ENCODE measurements around the gene OTULINL. TPM values are rescaled to one million over a fixed set of nuclear protein-coding genes. Genes with fewer than 3 reads are reported as not detected.

Gene OTULINL
- total RNA-seq, 1 donor from 2014 or later: 0.73 TPM

DNA sequence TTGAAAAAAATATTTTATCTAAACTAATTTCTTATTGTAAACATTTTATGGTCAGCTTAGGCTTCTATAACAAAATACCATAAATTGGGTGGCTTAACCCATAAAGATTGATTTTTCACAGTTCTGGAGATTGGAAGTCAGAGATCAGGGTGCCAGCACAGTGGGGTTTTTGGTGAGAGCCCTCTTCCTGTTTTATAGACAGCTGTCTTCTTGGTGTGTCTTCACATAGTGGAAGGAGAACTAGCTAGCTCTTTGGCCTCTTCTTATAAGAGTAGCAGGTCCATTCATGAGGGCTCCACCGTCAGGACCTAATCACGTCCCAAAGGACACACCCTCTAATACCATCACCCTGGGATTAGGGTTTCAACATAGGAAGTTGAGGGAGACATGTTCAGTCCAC, 26.6 kb downstream of the OTULINL start:
- Mint-ChIP-seq H3K36me3 (ENCODE audit: unreplicated experiment) (no peaks in the 10 kb centered on the region), H3K27ac (ENCODE audit: unreplicated experiment) (no peak overlapping the region), H3K4me1 (ENCODE audit: unreplicated experiment) (no peaks in the 10 kb centered on the region), H3K27me3 (ENCODE audit: unreplicated experiment) (peaks cover 37% of the 10 kb centered on the region), H3K4me3 (ENCODE audit: unreplicated experiment) (no peak overlapping the region), H3K9me3 (ENCODE audit: unreplicated experiment) (no peaks in the 10 kb centered on the region)
- DNase-seq (ENCODE audit: extremely low spot score, unreplicated experiment): no peak
- TF ChIP-seq, protein P1, sequence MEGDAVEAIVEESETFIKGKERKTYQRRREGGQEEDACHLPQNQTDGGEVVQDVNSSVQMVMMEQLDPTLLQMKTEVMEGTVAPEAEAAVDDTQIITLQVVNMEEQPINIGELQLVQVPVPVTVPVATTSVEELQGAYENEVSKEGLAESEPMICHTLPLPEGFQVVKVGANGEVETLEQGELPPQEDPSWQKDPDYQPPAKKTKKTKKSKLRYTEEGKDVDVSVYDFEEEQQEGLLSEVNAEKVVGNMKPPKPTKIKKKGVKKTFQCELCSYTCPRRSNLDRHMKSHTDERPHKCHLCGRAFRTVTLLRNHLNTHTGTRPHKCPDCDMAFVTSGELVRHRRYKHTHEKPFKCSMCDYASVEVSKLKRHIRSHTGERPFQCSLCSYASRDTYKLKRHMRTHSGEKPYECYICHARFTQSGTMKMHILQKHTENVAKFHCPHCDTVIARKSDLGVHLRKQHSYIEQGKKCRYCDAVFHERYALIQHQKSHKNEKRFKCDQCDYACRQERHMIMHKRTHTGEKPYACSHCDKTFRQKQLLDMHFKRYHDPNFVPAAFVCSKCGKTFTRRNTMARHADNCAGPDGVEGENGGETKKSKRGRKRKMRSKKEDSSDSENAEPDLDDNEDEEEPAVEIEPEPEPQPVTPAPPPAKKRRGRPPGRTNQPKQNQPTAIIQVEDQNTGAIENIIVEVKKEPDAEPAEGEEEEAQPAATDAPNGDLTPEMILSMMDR (IDR thresholded peaks at IDR 0.05): no peak

DNA sequence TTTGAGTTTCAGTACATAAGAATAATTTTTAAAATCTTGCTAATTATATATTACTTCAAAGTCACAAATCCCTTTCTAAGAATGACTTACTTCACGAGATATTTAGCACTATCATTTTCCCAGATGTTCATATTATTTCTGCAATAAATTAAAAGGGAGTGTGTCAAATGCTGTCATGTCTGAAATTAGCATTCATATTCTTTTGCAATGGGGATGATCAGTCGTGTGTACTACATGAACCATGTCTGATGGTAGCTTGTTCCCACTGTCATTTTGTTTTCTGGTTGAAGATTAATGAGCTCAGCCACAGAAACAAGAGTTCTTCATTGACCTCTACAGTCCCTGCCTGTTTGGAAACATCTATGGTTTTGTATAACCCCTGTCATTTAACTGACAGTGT, 30.1 kb downstream of the OTULINL start:
- H3K9me3 Mint-ChIP-seq (ENCODE audit: unreplicated experiment): no peaks in the 10 kb centered on the region
- DNase-seq (ENCODE audit: extremely low spot score, unreplicated experiment): no peak
- no peak overlapping the region for H3K4me3 Mint-ChIP-seq (ENCODE audit: unreplicated experiment)
- H3K27ac Mint-ChIP-seq (ENCODE audit: unreplicated experiment): no peak overlapping the region
- H3K27me3 Mint-ChIP-seq (ENCODE audit: unreplicated experiment): peaks cover 53% of the 10 kb centered on the region
- no peaks in the 10 kb centered on the region for H3K4me1 Mint-ChIP-seq (ENCODE audit: unreplicated experiment)
- TF ChIP-seq, protein P1 (IDR thresholded peaks at IDR 0.05): no peak
- no peaks in the 10 kb centered on the region for H3K36me3 Mint-ChIP-seq (ENCODE audit: unreplicated experiment)

DNA sequence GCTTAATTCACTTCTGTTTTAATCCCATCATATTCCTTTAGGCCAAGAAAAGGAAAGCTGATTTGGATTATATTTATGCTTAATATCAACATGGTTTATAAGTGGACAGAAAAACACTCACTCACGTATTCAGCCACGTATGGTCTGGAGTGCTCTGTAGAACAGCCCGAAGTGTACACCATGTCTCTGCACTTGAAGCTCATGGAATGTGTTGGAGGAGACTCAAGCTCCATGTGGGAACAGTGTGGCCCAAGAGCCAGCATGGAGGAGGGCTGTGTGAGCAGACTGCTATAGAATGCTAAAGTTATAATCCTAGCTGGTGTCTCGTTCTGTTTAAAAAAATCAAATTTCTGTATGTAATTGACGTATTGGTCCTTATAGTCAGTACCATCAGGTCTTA, 32.9 kb downstream of the OTULINL start:
- no peak for DNase-seq (ENCODE audit: extremely low spot score, unreplicated experiment)
- H3K4me3 Mint-ChIP-seq (ENCODE audit: unreplicated experiment): no peak overlapping the region
- H3K27ac Mint-ChIP-seq (ENCODE audit: unreplicated experiment): no peak overlapping the region
- no peaks in the 10 kb centered on the region for H3K36me3 Mint-ChIP-seq (ENCODE audit: unreplicated experiment)
- TF ChIP-seq, protein P1 (IDR thresholded peaks at IDR 0.05): no peak
- H3K27me3 Mint-ChIP-seq (ENCODE audit: unreplicated experiment): peaks cover 53% of the 10 kb centered on the region
- H3K9me3 Mint-ChIP-seq (ENCODE audit: unreplicated experiment): no peaks in the 10 kb centered on the region
- no peaks in the 10 kb centered on the region for H3K4me1 Mint-ChIP-seq (ENCODE audit: unreplicated experiment)

DNA sequence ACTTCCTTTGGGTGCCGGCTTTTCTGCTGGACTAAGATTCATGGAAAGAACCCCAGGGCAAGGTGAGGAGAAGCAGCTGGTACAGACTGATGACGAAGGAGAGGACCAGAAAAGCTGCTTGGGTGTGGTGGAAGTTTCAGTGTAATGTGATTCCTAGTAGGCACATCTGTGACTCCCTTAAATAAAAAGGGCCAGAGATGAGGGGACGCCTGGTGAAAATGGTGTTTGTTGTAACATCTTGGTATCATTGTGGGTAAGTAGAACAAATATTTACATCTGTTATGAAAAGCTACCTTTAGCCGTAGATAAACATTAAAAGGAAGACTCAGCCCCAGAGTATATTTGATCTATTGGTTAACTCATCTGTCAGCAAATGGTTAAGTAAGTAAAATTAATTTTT, 33.8 kb downstream of the OTULINL start:
- no peak overlapping the region for H3K27ac Mint-ChIP-seq (ENCODE audit: unreplicated experiment)
- no peaks in the 10 kb centered on the region for H3K9me3 Mint-ChIP-seq (ENCODE audit: unreplicated experiment)
- TF ChIP-seq, protein P1 (IDR thresholded peaks at IDR 0.05): no peak
- H3K27me3 Mint-ChIP-seq (ENCODE audit: unreplicated experiment): peaks cover 58% of the 10 kb centered on the region
- H3K36me3 Mint-ChIP-seq (ENCODE audit: unreplicated experiment): no peaks in the 10 kb centered on the region
- no peaks in the 10 kb centered on the region for H3K4me1 Mint-ChIP-seq (ENCODE audit: unreplicated experiment)
- H3K4me3 Mint-ChIP-seq (ENCODE audit: unreplicated experiment): no peak overlapping the region
- DNase-seq (ENCODE audit: extremely low spot score, unreplicated experiment): no peak

DNA sequence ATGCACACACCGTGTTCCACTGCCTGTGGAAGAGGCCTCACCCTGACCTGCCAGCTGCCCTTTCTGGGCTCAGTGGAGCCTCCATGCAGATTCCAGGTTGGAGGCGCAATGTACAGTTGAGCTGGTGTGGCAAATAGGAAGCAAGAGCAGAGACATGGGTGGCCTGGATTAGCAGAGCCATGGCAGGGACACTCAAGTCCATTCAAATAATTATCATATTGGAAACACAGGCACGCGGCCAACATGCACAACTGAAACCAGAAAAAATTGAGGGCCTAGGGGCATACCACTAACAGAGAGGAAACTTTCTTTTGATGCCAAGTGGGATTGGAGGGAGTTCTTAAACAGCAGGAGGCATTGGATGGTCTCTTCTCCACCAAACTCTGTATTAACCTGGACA, 35.8 kb downstream of the OTULINL start:
- DNase-seq (ENCODE audit: extremely low spot score, unreplicated experiment): no peak
- TF ChIP-seq, protein P1 (IDR thresholded peaks at IDR 0.05): no peak
- no peak overlapping the region for H3K27ac Mint-ChIP-seq (ENCODE audit: unreplicated experiment)
- H3K4me1 Mint-ChIP-seq (ENCODE audit: unreplicated experiment): no peaks in the 10 kb centered on the region
- H3K9me3 Mint-ChIP-seq (ENCODE audit: unreplicated experiment): peaks cover 8% of the 10 kb centered on the region
- no peak overlapping the region for H3K4me3 Mint-ChIP-seq (ENCODE audit: unreplicated experiment)
- peaks cover 56% of the 10 kb centered on the region for H3K27me3 Mint-ChIP-seq (ENCODE audit: unreplicated experiment)
- no peaks in the 10 kb centered on the region for H3K36me3 Mint-ChIP-seq (ENCODE audit: unreplicated experiment)
